GM18505 (cell line): ENCODE data around the gene C6orf47.
A peak's percentile ranks its signal among the peaks of the same experiment; 100 is the strongest.

Experiments used
- ATAC-seq: cut with Tn5 transposase; IDR thresholded peaks from one replicate; pipeline ENCODE4 v1.9.1; 2021; ENCODE audit not compliant: unreplicated experiment
- POLR2A ChIP-seq: IDR thresholded peaks from 4 replicates; pipeline ENCODE4 v1.6.1; 2011; ENCODE audit warnings: borderline replicate concordance; ENCODE audit not compliant: insufficient read depth, insufficient read length; ENCODE audit errors: extremely low read depth

Gene C6orf47

DNA sequence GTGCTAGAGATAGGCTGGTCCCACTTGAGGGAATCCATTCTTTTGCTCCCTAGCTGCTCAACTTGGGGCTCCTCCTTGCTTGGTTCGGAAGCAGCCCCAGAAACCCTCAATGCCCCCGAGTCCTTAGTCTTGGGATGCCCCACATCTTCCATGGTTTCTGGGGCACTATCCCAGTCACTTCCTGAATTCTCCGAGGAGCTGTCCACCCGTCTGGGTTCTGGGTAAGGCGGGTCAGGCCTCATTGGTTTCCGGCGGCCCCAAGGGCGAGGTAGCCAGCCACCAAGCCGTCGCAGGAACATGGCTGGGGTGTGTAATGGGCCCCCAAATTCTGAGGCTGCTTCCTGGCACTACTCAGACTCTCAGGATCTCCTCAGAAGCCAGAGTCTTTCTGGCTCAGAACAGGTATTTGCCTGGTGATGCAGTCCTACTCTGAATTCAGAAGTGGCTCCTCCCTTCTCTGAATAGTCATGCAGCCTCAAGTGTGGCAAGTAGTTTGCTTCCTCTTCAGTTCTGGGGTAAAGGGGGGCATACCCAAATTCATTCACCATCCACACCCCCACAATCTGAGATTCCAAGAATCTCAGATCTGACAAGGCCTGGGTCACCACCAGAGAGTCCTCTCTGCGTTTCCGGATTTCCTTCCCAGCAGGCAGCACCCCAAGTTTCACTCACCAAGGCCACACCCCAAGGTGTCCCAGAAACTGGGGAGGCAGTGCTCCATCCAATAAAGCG is 763 bp downstream of the C6orf47 start:
- no peak for TF ChIP-seq POLR2A
- no peak for ATAC-seq

DNA sequence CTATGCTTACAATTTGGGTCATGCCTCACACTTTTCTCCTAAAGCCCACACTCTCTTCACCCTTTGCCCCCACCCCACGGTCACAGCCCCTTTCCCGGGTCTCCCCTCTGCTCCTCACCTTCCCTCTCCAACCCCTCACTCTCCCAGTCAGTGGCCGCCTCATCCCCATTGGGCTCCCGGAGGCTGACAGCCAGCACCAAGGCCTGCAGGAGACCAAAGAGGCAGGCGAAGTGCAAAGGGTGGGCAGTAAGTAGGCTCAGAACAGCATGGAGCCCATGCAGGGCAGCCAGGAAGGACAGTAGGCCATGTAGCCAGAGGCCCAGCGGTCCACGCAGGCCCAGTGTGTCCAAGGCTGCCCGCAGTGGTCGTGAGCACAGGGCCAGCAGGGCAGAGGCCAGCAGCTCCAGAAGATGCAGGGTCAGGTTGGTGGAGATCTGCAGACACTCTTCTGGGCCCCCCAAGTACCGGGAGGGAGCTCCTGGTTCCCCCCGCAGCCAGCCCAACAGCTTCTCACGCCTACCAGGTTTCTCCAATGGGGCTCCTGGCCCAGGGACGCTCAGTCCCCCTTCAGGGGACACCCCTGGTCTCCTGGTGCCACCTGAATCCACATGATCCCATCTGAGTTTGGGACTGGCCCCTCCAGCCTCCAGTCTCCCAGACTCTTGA is 1.5 kb downstream of the C6orf47 start:
- ATAC-seq, result no peak
- TF ChIP-seq POLR2A, result no peak

DNA sequence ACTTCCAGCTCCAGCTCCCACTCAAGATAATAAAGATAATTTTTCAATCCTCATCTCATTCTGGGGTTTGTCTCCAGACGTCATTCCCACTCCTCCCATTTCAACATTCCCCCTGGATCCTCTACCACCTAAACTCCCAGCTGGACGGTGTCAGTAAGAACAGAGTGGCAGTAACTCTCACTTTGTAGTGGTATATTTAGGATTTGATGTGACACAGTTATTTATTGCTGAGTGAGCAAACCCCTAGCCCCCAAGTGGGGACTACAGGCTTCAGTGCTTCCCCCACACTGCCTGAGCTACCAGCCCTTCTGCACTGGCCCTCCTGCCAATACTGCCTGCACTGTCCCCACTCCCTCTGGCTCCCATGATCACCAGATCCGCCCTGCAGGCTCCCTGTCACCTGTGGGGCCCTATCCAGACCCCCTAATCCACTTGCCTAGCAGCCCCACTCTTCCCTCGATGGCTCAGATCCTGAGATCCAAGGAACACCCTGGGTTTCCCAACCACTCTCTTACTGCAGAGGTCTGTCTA is 2.4 kb downstream of the C6orf47 start:
- no peak for TF ChIP-seq POLR2A
- ATAC-seq, result no peak

DNA sequence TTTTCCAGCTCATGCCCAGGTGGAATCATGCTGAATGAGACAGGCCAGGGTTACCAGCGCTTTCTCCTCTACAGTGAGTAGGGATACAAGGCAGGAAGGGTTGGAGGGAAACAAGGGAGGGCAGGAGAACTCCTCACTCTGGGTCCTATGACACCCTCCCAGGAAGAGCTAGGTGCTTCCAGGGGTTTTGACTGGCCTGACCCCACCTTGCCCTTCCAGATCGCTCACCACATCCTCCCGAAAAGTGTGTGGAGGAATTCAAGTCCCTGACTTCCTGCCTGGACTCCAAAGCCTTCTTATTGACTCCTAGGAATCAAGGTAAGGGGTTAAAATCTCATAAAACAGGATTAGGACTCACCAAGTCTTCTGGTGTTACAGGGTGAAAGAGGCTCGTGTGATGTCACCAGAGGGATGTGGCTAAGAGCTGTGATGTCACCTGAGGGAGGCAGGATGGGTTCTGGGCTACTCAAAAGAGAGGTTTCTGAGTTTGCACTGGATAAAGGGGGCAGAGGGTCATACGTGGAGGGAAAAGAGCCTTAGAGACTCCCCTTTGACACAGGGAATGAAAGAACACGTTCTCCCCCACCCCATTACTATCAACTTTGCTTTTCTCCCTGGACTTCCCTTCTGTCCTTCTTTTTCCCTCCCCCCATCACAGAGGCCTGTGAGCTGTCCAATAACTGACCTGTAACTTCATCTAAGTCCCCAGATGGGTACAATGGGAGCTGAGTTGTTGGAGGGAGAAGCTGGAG is 3.0 kb downstream of the C6orf47 start:
- TF ChIP-seq POLR2A, result no peak
- no peak for ATAC-seq

DNA sequence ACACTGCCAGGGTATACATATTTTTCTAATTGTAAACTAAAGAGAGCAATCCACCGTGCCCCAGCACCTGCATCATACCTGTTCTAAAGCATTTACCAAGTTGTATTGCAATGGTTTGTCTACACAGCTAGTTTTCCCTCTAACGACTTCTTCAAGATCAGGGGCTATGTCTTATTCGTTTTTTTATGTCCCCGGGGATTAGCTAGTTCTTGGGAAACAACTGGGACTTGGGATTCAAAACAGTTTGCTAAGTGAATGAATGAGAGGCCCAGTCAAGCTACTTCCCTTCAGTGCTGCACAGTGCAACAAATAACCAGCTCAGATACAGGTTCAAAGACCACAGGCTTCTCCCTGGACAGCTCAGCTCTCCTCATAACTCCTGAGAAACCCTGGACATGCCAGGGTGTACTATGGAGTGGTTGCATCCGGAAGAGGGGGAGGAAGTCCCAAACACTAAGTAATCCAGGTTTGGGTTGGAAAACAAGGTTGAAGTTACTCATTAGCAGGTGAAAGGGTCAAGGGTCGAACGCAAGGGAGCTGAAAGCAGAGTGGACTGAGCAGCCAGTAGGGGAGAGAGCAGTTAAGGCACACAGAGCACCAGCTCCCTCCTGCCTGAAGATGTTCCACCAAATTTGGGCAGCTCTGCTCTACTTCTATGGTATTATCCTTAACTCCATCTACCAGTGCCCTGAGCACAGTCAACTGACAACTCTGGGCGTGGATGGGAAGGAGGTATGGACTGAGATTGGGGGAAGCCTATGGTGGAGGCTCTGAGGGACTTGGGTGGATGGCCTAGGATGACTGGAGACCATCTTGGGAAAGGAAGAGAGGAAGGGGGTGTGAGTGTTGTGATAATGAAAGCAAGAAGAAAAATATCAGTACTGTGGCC is 5.0 kb downstream of the C6orf47 start, which contains the start of gene APOM:
Gene APOM, plus strand, starts transcription at position 546 of the 889 bp plus-strand sequence. Its CDS starts 73 bp downstream, at position 619.
- no peak for TF ChIP-seq POLR2A
- ATAC-seq, result no peak

DNA sequence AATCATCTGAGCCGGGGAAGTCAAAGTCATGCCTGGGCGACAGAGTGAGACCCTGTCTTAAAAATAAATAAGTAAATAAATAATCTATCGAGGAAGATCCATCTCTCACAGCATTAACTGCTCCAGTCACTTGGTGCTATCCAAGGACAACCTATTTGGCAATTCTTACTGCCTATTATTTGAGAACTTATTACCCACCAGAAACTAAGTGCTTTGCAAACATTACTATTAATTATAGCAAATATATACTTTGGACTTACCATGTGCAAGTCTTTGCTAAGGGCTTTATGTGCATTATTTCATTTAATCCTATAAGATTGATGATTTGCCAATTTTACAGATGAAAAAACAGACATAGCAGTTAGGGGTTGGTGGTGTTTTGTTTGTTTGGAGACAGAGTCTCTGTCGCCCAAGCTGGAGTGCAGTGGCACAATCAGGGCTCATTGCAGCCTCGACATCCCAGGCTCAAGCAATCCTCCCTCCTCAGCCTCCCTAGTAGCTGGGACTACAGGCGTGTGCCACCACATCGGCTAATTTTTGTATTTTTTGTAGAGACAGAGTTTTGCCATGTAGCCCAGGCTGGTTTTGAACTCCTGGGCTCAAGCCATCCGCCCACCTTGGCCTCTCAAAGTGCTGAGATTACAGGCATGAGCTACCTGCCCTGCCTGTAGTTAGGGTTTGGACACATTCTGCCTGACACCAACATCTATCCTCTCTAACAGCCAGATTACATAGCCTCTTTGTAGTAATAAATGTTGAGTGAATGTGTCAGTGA is 5.8 kb downstream of the C6orf47 start:
- TF ChIP-seq POLR2A, result no peak
- no peak for ATAC-seq

DNA sequence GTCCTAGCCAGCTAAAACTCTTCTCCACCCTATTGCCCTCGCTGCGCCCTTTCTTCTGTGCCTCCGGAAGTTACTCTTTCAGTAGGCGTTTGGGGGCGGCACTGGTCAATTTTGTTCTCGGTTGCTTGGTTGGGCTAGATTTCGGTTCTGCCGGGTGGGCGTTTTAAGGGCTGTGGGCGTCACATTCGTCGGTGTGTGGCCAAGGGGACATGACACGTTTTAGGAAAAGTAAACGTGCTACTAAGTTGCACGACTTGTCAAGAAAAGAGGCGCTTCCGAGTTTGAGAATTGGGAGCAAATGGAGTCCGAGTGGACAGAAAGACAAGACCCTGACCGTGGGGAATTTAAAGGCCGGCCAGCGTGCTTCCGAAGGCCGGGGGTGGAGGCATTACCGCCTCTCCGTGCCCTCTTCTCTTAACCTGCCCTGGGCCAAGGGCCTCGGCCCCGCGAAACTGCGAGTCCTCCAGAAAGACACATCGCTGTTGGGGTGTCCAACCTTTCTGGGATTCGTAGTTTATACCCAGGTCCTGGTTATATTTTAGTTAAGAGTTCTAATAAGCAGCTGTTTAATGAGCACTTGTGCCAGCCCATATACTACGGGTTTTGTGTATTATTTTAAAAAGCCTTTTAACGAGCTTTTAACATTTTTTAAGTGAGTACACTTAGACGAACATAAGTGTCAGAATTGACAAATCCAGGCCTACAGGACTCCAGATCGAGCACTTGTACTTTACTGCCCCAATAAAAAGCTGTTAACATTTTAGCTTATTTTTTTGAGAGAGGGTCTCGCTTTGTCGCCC is 7.5 kb downstream of the C6orf47 start:
- TF ChIP-seq POLR2A, result no peak
- ATAC-seq, result peak; percentile 48

DNA sequence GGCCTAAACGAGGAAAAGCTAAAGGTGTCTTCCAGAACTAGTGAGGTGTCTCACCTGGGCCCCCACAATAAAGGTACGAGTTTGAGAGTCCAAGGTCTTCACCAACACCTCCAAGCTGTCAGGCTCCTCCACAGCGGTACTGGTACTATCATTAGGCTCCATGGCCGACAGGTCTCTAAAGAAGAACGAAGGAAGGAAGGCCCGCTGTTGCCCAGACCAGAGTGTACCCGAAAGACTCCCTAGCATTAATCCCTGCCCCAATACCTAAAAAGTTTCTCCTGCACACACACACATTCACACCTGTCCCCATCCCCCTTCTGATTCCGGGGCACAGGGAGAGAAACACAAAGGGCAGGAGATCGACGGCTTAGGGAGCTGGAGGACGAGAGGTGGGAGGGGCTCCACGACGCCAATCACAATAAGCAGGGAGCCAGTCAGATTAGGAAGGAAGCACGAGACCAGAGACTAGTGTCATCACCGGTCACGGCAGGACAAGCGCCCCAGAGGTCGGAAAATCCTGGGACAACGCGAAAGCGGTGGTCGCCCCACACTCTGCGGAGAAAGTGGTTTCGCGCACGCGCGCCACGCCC is 8.9 kb downstream of the C6orf47 start:
- ATAC-seq, result peak; percentile 36
- no peak for TF ChIP-seq POLR2A

DNA sequence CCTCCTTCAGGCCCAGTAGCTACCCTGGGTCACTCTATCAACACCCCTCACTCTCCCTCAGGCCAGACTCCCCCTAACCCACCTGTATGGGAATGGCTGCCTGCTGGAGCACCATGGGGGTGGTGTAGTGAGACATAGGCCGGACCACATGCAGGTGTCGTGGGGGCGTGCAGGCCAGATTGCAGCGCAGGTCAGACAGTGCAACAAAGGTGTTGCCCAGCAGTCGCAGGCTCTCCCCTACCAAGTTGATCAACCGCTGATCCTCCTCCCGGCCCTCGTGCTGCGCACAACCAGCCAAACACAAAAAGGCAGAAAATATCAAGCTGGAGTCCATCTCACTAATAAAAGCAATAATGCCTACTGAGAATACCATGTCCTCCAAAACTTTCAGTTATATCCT is 15.3 kb downstream of the C6orf47 start:
- TF ChIP-seq POLR2A, result no peak
- no peak for ATAC-seq

DNA sequence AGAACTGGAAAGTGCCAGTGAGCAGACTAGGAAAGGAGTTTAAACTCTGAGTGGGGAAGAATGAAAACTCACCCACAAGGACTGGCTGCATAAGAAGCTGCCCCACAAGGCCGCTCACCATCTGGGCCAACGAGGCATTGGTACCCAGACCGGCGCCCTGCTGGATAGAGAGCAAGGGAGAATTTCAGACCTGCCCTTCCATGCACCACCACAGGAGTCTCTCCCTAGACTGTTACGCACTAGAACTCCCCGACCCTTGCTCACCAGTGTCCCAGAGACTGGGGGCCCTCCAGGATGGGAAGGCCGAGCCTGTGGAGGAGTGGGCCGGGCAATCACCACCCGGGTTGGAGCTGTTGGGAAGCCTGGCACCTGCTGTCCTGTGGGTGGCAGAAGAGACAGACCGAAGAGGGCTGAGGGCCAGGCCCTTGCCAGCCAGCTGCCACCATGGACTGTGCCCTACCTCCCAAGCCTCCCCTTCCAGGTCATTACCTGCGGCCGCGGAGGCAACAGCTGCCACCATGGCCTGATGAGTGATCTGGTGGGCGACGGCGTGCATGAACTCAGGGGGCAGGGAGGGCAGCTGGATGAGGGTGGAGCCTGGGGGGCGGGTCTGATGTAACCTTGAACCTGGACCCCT is 16.6 kb downstream of the C6orf47 start:
- ATAC-seq, result no peak
- TF ChIP-seq POLR2A, result no peak
